ENCODE data around the gene PHTF2. TPM values are rescaled to one million over a fixed set of nuclear protein-coding genes. Genes with fewer than 3 reads are reported as not detected.

Gene PHTF2
- total RNA-seq, 1 donor = 28.6 TPM

- H3K36me3 ChIP-seq (ENCODE audit: insufficient read depth, low read length) = no peaks in the 10 kb centered on the region
- H3K9me3 ChIP-seq (ENCODE audit: low read depth, low read length) = no peaks in the 10 kb centered on the region
- no peaks in the 10 kb centered on the region for H3K4me1 ChIP-seq (ENCODE audit: insufficient read depth, low read length)
- H3K27me3 ChIP-seq (ENCODE audit: insufficient read depth, low read length) = no peaks in the 10 kb centered on the region
- H3K4me2 ChIP-seq (ENCODE audit: insufficient read depth, low read length) = no peak overlapping the region
- DNase-seq (ENCODE audit: insufficient read length, low spot score, missing footprints) = peak; percentile 76
- no peaks in the 10 kb centered on the region for H4K20me1 ChIP-seq (ENCODE audit: insufficient read depth, low read length)
- H2AFZ ChIP-seq (ENCODE audit: low read length) = no peak overlapping the region
- no peak overlapping the region for H3K27ac ChIP-seq (ENCODE audit: low read depth, low read length)
- TF ChIP-seq CTCF (IDR thresholded peaks at IDR 0.05; ENCODE audit: extremely low read depth, low read depth, low read length) = no peak
- H3K79me2 ChIP-seq (ENCODE audit: insufficient read depth, low read length) = no peaks in the 10 kb centered on the region
- no peak overlapping the region for H3K4me3 ChIP-seq (ENCODE audit: insufficient read depth, low read length)
Observed at GRCh38 chr7:77933394-77933793, 134.8 kb downstream of the PHTF2 start.

GRCh38 chr7:77935652-77936348 is 137.2 kb downstream of the PHTF2 start:
- Histone ChIP-seq H3K4me3 (ENCODE audit: insufficient read depth, low read length) (no peak overlapping the region), H3K79me2 (ENCODE audit: insufficient read depth, low read length) (no peaks in the 10 kb centered on the region), H3K4me1 (ENCODE audit: insufficient read depth, low read length) (no peaks in the 10 kb centered on the region), H3K9me3 (ENCODE audit: low read depth, low read length) (no peaks in the 10 kb centered on the region), H3K27me3 (ENCODE audit: insufficient read depth, low read length) (no peaks in the 10 kb centered on the region), H4K20me1 (ENCODE audit: insufficient read depth, low read length) (no peaks in the 10 kb centered on the region), H3K36me3 (ENCODE audit: insufficient read depth, low read length) (no peaks in the 10 kb centered on the region), H3K4me2 (ENCODE audit: insufficient read depth, low read length) (no peak overlapping the region), H2AFZ (ENCODE audit: low read length) (no peak overlapping the region), H3K27ac (ENCODE audit: low read depth, low read length) (no peak overlapping the region)
- TF ChIP-seq CTCF (IDR thresholded peaks at IDR 0.05; ENCODE audit: extremely low read depth, low read depth, low read length) = peak; percentile 43
- no peak for DNase-seq (ENCODE audit: insufficient read length, low spot score, missing footprints)

GRCh38 chr7:77940647-77941046 is 142.1 kb downstream of the PHTF2 start:
- Histone ChIP-seq H4K20me1 (ENCODE audit: insufficient read depth, low read length) (no peaks in the 10 kb centered on the region), H3K27ac (ENCODE audit: low read depth, low read length) (no peak overlapping the region), H2AFZ (ENCODE audit: low read length) (no peak overlapping the region), H3K4me2 (ENCODE audit: insufficient read depth, low read length) (no peak overlapping the region), H3K4me3 (ENCODE audit: insufficient read depth, low read length) (no peak overlapping the region), H3K27me3 (ENCODE audit: insufficient read depth, low read length) (no peaks in the 10 kb centered on the region), H3K9me3 (ENCODE audit: low read depth, low read length) (no peaks in the 10 kb centered on the region), H3K4me1 (ENCODE audit: insufficient read depth, low read length) (no peaks in the 10 kb centered on the region), H3K79me2 (ENCODE audit: insufficient read depth, low read length) (no peaks in the 10 kb centered on the region), H3K36me3 (ENCODE audit: insufficient read depth, low read length) (peaks cover 6% of the 10 kb centered on the region)
- TF ChIP-seq CTCF (IDR thresholded peaks at IDR 0.05; ENCODE audit: extremely low read depth, low read depth, low read length) = peak; percentile 77
- DNase-seq (ENCODE audit: insufficient read length, low spot score, missing footprints) = no peak

- Histone ChIP-seq H3K4me2 (ENCODE audit: insufficient read depth, low read length) (no peak overlapping the region), H3K4me1 (ENCODE audit: insufficient read depth, low read length) (no peaks in the 10 kb centered on the region), H3K9me3 (ENCODE audit: low read depth, low read length) (no peaks in the 10 kb centered on the region), H3K79me2 (ENCODE audit: insufficient read depth, low read length) (no peaks in the 10 kb centered on the region), H3K27ac (ENCODE audit: low read depth, low read length) (no peak overlapping the region), H3K27me3 (ENCODE audit: insufficient read depth, low read length) (no peaks in the 10 kb centered on the region), H3K36me3 (ENCODE audit: insufficient read depth, low read length) (peaks cover 6% of the 10 kb centered on the region), H3K4me3 (ENCODE audit: insufficient read depth, low read length) (no peak overlapping the region), H4K20me1 (ENCODE audit: insufficient read depth, low read length) (no peaks in the 10 kb centered on the region), H2AFZ (ENCODE audit: low read length) (no peak overlapping the region)
- DNase-seq (ENCODE audit: insufficient read length, low spot score, missing footprints) = no peak
- no peak for TF ChIP-seq CTCF (IDR thresholded peaks at IDR 0.05; ENCODE audit: extremely low read depth, low read depth, low read length)
Observed at GRCh38 chr7:77942431-77942830, 143.9 kb downstream of the PHTF2 start.
